Measurements from ENCODE around the gene NTNG1.

NTNG1 gene

DNA sequence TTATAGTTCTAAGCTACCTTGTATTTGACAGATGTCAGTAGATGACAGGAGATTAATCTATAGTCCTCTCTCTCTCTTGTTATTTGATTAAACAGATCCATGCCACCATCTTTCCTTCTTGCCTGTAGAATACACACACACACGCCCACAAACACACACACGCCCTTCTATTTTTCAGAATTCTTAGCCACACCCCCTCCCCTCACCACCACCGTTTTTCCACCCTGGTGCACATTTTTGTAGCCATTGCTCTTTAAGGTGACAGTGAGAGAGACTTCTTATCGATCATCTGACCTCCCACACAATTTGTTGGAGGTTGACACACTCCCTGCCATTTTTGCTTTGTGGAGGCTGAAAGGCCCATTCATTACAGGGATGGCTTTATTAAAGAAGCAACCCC is 123.2 kb downstream of the NTNG1 start:
- no peak for DNase-seq

DNA sequence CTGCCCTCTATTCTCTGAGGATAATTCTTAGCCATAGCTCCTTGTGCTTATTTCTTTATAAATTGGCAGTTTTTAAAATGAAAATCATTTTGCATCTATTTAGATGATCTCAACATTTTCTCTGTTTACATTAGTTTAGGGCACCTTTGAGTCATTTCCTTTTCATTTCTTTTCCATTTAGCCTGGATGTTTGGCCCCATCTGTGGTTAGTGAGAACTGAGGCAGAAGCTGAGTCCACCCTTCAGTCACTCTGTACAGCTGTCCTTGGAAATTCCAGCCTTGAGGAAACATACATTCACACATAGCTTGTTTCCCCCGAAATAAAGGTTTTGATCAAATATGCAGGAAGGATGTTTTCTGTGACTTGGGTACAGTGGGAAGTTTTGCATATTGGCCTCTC is 123.7 kb downstream of the NTNG1 start:
- no peak for DNase-seq

DNA sequence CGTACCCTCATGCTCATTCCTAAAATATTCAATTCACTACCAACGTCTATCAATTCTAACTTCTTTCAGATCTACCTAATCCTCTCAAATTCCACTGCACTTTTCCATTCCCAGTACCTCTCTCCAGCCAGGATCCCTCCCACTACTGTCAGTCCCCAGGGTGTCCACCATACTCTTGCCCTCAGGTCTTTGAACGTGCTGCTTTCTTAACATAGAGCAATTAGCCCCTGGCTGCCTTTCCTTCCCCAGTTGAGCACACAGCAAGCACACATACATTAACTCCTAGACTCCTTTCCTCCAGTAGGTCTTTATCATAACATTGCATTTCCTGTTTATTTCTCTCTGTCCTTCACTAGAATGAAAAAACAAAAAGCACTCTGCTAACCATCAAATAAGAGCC is 126.7 kb downstream of the NTNG1 start:
- no peak for DNase-seq

DNA sequence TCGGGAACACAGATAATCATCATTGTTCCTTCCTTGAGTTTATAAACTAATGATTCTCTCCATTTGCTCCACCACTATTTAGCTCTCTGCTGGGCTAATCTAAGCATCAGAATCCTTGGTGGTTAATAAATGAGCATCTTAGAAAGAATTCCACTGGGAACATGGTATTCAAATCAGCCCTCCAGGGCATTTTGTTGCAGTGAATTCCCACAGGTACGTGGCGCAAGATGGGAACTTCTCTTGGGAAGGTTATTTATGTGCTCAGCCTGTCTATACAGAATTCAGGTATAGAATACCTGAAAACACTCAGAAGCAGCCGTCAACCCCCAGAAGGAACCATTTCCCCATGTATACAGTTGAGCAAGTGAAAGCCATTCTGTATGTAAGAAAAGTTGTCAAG is 131.5 kb downstream of the NTNG1 start:
- no peak for DNase-seq

DNA sequence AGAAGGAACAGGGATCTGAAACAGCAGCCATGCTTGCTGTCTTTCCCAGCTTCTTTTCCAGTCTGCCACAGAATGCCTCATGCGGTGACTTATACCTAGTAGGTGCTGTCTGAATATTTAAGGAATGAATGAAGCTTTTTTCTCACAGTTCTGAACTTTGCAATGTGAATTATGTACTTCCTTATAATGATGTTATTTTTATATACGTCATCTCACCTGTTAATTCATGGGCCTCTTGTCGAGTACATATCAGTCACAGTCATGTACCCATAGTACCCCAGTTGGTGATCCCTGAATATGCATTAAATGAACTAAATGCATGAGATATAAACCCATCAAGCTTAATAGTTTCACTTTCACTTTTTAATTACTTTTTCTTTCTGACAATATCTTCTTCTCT is 132.7 kb downstream of the NTNG1 start:
- DNase-seq: no peak

DNA sequence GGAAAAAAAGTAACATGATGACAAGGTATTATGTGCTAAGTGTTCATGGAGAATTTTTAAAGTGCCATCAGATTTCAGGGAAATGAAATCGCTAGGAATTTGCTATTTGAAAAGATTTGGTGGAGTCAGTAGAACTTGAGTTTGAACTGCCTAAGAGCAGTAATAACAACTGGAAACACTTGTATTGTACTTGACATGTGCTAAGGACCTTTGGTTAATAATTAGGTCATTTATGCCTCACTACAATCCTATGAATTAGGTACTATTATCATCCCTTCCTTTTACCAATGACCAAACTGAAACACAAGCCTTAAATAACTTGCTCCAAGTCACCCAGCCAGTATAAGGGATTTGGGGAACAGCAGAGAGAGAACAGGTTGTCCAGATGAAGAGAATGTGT is 133.4 kb downstream of the NTNG1 start:
- DNase-seq: no peak

DNA sequence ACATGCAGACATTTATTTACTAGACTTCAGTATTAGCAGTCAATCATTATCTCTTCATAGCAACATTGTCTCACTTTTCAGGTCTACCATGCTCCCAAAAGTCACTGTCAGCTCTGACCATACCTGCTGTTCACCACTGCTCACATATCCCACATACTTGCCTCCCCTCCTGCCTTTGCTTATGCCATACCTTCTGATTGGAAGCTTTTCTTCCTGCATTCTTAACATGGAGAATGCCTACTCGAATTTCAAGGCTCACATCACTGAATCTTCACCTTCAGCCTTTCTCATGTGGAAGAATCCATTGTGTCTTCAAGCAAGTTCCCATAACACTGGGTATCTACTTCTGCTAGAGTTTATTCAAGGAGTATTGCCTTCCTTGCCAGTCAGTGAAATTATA is 135.4 kb downstream of the NTNG1 start:
- DNase-seq: no peak

DNA sequence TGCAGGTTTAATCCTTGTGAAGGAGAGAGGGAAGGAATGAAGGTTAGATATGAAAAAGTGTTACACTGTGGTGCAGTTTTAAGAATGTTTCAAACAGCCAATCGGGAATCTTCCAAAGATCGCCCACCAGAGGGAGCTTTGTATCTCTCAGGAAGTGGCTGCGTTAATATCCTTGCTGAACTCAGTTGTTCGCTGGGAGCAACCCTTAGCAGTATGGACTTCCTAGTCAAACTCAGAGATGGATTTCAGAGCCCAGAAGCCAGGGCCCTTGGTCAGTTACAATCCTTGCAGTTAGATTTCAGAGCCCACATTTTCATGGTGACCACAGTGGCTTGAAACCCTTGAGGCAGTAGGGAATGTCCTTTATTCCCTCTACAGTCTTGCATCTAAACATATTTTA is 136.2 kb downstream of the NTNG1 start:
- no peak for DNase-seq

DNA sequence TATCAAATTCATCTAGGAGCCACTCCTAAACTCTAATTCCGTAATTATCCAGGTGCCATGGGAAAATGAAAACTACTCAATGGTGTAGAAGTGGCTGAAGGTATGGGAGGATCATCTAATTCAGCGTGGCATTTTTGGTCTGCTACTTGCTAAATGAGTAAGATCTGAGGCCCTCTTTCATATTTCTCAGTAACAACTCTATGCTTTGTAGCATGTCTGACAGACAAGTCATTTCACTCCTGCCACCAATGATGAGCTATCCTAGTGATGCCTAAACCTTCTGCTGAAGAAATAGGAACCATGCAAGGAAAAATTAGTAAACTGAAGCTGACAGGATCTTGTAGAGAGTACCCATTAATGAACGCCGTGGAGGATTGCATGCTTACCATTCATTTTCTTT is 145.3 kb downstream of the NTNG1 start:
- no peak for DNase-seq

DNA sequence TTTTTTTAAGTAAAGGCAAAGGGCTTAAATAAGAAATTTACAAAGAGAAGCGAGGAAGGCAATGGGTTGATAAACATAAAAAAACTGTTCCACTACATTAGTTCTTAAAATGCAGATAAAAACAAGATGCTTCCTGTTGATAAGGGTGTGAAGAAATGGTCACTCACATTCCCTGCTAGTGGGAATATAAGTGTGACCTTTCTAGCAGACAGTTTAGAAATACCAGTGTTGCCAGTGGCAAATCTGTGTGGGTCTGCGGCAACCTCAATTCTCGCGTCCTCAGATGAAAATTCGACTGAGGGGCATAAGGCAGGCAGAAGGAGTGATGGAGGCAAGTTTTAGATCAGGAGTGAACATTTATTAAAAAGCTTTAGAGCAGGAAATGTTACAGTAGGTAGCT is 151.1 kb downstream of the NTNG1 start:
- DNase-seq: no peak

DNA sequence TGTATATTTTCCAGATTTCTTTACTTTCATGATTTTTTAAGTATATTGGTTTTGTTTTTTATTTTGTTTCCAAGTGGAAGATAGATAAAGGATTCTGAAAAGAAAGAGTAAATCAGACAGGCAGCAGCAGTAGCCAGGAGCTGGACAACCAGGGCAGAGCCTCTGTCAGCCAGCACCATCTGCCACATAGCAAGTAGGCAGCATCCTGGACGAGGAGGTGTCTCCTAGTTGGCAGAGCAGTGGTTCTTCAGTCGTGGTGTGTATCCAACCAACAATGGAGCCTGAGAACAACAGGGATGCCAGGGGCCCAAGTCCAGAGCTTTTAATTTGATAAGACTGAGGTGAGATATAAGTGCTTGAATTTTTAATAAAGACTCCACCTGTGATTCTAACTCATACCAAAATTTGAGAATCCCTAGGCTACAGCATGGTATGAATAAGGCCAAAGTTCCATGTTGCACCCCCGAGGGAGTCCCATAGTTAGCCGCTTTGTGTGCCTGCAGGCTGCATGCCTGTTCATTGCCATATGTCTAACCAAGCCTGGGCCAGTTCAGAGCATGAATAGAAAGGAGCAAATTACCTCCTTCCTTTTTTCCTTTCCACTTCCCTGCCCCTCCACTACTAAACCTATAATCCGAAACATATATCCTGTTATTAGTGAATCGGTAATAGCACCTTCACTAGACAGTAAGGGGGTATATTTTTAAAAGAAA is 153.2 kb downstream of the NTNG1 start:
- DNase-seq: no peak

DNA sequence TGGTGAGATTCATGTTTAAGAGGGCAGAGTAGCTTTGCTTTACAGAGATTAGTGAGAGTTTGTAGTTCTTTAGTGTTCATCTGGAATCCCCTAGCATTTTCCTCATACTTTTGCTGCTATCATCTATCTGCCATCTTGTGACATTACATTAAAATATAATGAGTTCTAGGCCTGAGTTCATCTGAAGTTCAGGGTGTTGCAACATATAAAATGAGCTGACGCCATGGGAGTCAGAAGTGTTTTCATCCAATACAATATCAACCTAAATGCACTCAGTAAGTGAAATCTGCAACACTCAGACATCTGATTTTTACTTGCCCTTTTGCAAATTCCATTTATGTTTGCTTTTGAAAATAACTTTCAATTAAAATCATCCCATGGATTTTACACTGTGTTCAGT is 153.8 kb downstream of the NTNG1 start:
- no peak for DNase-seq

DNA sequence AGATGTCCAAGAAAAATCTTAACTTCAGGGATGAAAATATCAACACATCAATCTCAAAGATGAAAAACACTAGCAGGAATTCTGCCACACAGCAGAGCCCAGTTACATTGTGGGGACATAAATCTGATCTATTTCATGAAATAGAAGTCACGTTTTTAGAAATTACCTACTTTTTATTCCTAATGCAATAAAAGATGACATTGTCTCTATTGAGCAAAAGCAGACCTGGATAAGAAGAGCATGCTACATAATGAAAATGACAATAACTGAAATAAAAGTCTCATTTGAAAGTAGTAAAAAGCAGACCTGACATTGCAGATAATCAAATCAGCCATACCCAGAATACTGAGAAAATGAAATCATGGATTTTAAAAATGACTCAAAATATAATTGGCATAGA is 156.8 kb downstream of the NTNG1 start:
- no peak for DNase-seq

DNA sequence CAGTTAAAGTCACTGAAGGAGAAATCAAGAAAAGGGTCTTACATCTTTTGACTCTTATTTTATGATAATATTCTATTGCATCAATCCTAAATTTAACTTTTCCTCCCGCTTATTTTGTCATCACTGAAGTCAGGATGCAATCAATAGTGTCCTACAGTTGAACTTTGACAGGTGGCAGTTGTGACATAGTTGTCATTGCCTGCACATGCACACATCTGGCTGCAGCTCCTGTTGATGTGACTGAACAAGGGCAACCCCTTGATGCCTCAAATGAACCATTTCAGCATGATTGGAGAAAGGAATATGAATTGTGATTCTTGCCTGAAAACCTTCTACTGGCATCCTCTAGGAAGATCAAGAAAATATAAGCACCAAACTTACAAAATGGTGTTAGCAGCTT is 157.7 kb downstream of the NTNG1 start:
- no peak for DNase-seq

DNA sequence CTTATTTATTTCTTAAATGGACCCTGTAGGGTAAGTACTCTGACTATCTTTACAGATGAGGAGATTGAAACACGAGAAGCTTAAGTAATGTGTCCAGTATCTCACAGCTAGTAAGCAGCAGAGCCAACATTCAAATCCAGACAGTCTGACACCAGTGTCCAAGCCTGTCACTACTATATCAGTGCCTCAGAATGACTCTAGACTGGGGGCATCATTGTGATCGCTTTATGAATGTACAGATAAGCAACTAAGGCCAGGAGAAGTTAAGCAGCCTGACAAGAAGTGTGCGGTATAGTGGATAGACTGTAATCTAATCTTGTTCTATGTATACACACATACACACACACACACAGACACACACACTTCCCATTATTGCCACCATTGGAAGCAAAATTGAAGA is 158.7 kb downstream of the NTNG1 start:
- no peak for DNase-seq

DNA sequence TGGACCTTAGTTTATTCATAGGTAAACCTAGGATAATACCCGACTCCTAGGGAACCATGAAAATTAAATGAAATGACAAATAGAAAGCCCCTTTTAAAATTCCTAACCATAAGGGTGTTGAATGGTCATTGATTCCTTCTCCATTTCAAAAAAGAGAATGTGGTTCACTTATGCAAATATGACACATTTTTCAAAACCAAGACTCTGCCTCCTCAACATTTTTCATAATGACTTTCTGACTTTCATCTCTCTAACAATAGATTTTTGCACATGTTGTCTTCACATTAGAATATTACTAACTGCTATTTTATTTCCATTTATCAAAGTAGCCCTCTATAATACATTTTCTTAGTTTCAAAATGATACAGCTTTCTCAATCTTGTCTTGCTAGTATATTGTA is 169.1 kb downstream of the NTNG1 start:
- DNase-seq: no peak

DNA sequence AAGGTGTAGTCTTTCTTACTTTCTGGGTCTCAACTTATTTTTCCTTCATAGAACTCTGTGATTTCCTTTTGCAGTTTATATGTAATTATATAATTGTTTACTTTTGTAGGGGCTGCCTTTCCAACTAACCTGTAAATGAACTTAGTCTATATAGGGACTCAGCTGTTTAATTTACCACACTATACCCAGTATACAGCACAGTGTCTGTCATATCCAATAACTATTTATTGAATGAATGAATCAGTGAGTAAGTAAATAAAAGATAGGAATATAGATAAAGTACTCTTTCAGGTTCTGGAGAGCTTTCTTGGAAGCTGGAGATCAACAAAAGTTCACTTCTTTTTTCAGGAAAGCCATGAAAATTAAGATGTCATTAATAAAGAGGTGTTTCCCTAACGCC is 174.8 kb downstream of the NTNG1 start:
- no peak for DNase-seq

DNA sequence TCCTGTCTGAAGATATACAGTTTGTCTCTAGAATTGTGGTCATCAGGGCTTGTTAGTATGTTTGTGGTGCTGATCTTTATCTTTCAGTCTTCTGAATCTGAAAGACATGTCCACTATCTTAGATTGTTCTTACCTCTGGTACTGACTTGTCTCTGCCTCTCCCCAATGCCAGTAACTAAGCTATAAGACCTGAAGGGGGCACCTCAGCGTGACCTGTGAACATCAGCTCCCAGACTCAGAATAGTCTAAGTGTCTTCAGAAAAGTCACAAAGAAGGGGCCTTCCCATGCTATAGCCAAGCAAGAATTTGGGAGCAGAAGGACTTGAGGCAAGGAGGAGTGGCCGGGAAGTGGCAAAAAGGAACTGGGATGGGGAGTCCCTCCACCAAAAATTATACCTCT is 178.1 kb downstream of the NTNG1 start:
- no peak for DNase-seq

DNA sequence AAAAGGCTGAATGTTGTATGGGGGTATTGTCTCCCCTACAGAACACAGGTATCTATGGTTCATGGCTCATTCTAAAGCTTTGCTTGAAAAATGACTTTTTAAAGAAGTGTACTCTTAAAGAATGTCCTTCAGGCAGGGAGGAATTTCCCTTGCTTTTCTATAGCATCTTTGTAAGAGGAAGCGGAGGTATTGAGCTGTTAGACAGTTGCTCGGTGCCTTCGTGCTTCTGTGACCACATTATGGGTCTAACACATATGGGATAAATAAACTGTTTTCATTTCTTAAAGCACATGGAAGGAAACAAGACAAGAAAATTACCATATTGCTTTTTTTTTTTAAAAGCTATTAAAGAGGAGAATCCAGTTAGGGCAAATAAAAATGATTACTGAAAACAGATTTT is 182.9 kb downstream of the NTNG1 start:
- no peak for DNase-seq

DNA sequence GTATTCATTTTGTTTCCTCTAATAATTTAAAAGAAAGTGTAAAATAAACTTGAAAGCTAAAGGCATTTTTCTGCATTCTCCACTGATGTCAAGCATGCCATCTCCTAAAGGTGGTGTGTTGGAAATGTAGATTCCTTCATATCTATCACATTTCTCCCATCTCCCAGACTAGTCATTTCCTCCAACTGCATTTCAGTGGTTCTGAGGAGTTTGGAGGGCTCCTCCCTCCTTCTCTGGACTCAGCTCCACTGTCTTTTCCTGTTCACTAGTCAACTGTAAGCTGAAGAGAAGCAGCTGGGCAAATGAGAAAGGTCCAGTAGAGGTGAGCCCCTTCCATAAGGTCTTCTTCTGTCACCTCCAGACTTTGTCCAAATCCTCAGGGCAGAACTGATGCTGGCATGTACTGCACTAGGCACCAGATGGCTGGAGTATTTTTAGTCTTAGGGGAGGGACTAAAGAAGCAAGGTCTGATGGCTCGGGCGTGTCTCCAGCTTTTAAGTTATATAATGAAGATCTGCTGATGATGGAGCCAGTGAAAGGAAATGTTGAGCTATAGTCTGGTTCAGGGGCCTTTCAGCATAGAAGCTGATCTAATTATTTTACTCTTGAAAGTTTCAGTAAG is 186.1 kb downstream of the NTNG1 start:
- no peak for DNase-seq

DNA sequence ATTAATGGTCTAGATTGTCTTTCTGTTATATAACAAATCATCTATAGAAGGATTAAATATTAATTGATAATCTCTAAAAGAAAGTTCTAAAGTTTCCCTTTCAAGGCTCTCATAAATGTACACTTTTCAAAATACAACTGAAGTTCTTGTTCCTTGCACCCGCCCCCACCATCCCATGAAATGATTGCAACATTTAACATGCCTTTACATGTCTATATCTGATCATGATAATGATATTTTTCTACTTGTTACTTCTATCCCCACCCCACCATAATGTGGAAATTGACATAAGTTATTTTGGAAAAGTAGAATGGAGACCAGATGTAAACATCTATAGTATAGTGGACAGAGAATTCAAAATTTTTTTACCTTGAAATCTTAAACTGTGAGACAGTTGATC is 186.6 kb downstream of the NTNG1 start:
- DNase-seq: no peak

DNA sequence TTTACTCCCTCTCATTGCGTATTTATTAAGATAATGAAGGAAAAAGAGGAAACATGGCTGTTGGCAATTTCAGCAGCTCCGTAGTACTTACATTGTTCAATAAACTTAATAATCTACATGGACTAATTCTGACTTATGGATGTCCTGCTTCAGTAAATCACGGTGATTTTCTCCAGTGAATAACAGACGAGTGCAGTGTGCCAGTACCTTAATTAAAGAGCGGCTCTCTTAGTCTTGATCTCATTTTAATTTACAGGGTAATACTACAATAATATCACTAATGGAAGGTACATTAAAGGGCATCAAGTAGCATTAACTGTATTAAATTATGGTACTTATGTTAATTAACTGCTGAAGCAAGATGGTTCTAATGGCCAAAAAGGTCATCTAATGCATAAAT is 187.2 kb downstream of the NTNG1 start:
- DNase-seq: no peak

DNA sequence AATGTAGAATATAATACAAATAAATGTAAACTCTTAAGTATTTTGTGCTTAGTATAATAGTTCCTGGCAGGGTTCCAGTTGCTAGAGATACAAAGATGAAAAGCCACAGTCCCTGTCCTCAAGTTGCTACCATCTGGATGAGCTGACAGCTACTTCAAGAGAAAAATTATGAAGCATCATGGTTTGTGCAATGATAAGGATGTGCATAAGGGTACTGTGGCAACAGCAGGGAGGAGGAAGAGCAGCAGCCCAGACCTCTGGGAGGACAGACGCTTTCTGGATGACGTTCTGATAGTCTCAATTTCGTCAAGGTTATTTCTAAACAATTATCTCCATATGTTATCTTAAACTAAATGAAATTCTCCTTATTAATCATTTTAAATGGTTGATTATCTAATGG is 198.9 kb downstream of the NTNG1 start:
- DNase-seq: no peak

DNA sequence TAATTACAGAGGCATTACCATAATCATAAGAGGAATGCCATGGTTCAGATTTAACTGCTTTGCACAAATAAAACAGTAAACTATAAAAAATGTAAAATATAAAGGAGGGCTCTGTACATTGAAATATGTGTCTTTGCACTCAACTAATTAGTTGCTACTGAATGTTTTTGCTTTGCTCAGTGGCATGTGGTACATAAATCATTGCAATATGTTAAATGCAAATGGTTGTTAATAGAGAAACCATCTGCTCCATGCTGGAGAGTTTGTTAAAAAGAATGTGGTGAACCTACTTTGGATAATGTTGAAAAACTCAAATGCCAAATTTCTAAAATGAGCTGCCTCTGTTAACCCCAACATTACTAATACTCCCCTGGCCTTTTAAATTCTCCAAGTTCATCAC is 201.5 kb downstream of the NTNG1 start:
- DNase-seq: no peak

DNA sequence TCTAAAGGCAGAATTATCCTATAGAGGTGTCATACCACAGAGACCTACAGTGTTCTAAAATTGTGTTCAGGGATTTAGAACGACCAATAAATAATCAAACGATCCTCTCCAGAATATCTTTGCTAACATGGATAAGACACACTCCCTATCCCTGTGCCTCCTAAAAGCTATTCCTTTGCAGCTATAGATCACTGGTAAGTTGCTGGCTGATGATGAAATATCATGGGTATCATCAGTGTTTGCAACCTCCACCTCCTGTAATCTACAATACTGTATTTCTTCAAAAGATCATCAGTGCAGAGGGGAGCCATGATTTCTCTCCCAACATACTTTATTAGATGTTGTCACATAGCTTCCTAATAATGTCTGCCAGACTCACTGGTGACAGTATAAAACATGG is 201.9 kb downstream of the NTNG1 start:
- no peak for DNase-seq
